Keratinocyte (primary cell): ENCODE data around the gene SLC9A8.

Experiments
- CTCF ChIP-seq, 3 experiments: IDR thresholded peaks in 1 of 3; conservative IDR thresholded peaks in 1 of 3; optimal IDR thresholded peaks in 1 of 3; 2 replicates in 2 of 3; 3 replicates in 1 of 3; pipeline versions ENCODE3 to v1.5.1; 2011; ENCODE audit warnings: low read length in 3 of 3, mild to moderate bottlenecking in 3 of 3, moderate library complexity in 2 of 3, control low read depth in 1 of 3, inconsistent platforms in 1 of 3; ENCODE audit not compliant: insufficient read depth in 2 of 3; ENCODE audit errors: extremely low read depth in 1 of 3
- EZH2 ChIP-seq: IDR thresholded peaks from one replicate; pipeline ENCODE4 v1.6.1; 2012; ENCODE audit warnings: inconsistent platforms, mild to moderate bottlenecking, low read length, moderate library complexity

- no peak for TF ChIP-seq CTCF (optimal IDR thresholded peaks at IDR 0.05 in 1 of 3, IDR thresholded peaks at IDR 0.05 in 1 of 3, conservative IDR thresholded peaks at IDR 0.05 in 1 of 3; ENCODE audit: extremely low read depth in 1 of 3, insufficient read depth in 2 of 3, low read length in 3 of 3)
- no peak for TF ChIP-seq EZH2
Measured at GRCh38 chr20:49791165-49791564, 21.5 kb upstream of the SLC9A8 start.
